Ramos (cell line): ENCODE data around the gene CD4.

Experiments
- in situ Hi-C: fragments of 300-500 bp; cut with MboI; formaldehyde crosslinking; loops from one replicate; pipeline ENCODE4 v1.14.3; 2022; ENCODE audit warnings: low sequenced_read_pairs; ENCODE audit not compliant: unreplicated experiment

CD4 gene

DNA sequence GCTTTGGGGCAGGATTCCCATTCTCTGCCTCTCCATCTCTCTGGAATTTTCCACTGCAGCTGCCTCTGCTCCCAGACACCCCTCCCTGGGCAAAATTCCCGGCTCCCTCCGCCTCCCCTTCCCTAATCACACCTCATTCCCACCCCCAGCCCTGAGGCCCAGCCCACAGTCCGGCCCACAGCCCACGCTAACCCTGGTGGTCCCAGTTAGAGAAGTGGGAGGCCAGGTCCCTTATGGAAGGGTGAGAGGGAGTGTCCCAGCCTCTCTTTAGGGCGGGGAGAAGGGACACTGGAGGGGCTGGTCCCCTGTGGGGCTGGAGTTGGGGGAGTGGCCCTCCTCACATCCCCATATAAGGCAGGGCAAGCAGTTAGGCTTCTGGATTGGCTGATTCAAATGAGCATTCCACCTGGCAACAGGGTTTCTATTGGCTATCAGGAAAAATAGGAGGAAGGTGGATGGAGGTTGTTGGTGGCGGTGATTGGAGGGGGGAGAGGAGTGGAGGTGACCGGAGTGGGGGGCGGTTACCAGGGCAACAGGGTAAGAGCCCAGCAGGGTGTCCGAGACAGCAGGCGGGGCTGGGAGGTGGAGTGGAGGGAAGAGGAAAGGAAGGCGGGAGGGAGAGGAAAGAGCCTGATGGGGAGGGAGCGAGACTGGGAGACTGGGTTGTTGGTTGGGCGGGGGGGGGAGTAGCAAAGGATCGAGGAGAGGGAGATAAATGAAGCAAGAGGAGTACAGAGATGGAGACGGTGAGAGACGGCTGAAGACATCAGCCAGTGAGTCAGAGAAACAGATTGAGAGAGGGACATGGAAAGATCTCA, 25.1 kb upstream of the CD4 start:
- in situ Hi-C loops: no loop called here

DNA sequence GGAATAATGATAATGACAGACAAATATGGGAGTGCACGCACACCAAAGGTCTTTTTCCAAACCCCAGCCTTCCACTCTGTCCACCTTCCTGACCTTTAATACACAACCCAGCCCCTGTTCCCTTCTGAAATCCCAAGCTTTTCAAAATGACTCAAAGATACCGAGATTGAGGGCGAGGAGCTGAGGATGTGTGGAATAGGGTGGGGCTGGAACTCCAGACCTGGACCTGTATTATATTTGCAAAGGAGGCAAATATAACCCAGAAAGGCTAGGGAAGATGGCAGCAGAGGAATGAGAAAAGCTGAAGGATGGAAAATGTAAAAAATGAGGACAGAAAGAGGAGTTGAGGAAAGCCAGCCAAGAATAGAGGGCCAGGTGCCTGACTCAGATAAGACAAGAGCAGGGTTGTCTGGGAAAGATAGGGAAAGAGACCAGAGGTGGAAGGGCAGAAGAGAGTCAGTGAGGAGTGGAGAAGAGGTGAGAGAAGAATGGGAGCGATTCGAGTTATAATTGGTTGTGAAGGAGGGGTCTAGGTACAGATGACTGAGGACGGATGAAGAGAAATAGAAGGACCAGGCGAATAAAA, 24.2 kb upstream of the CD4 start:
- in situ Hi-C loops: no loop called here

DNA sequence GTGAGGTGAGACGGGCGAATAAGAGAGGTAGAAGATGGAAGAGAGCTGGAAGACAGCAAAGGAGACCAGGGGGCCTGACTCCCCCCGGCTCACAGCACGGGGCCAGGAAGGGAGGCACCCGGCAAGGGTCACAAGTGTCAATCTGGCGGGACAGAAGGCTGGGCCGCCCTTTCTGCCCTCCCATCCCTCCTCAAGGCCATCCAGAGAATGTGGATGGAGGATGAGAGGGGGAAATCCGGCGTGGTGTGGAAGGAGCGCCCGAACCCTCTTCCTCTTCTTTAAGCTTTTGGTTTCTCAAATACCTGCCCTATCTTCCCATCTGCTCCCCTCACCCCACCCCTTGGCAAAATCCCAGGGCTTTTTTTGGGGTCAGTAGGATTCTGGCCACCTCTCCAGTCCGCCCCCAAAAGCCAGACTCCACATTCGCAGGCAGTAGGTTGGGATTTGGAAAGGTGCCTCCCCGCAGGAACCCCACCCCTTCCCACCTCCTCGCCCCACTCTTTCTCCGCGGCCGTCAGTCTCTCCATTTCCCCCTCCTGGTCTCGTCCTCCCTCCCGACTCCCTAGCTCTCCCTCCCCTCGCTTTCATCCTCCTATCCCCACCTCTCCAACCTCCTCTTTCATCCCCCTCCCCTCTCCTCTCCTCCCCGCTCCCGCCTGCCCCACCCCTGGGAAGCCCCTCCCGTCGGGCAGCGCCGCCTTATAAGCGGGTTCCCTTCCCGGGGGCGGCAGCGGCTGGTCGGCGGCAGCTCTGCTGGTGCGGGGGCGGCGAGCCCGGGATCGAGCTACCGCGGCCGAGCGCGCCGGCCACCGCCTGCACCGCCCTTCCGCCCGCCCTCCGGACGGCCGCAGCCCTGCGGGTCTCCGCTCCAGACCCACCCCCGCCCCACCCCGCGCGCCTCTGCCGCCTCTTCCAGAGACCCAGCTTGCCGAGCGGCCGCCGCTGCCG, 23.4 kb upstream of the CD4 start, which contains the start of gene PTMS:
PTMS (plus strand) TSS at position 730 of the 948 bp plus-strand sequence. CDS start 343 bp downstream, outside the sequence.
- in situ Hi-C loops: no loop called here

DNA sequence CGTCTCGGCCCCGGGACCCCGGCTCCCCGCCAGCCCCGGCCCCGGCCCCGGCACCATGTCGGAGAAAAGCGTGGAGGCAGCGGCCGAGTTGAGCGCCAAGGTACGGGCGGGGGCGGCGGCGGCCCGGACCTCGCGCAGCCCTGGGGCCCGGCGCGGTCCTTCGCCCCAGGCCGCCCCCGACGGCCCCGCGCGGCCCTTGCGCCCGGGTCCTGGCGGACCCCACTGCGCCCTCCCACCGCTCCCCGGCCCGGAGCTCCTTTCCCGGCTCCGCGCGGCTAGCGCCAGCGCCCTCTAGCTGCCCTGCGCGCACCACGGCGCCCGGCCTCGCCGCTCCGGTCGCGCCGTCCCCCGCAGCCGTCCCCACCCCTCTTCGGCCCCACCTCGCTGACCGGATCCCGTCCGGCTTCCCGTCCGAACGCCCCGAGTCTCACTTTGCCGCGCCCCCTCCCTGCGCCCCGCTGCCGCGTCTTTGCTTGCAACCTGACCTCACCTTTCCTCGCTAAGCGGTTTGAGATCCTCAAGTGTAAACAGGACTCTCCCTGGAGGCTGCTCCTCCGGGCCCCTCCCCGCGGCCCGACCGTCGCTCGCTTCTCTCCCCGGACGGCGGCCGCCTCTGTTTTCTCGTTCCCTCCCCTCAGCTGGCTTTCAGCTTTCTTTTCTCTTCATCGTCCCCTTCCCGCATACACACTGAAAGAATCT, 22.5 kb upstream of the CD4 start:
- in situ Hi-C loops: no loop called here

DNA sequence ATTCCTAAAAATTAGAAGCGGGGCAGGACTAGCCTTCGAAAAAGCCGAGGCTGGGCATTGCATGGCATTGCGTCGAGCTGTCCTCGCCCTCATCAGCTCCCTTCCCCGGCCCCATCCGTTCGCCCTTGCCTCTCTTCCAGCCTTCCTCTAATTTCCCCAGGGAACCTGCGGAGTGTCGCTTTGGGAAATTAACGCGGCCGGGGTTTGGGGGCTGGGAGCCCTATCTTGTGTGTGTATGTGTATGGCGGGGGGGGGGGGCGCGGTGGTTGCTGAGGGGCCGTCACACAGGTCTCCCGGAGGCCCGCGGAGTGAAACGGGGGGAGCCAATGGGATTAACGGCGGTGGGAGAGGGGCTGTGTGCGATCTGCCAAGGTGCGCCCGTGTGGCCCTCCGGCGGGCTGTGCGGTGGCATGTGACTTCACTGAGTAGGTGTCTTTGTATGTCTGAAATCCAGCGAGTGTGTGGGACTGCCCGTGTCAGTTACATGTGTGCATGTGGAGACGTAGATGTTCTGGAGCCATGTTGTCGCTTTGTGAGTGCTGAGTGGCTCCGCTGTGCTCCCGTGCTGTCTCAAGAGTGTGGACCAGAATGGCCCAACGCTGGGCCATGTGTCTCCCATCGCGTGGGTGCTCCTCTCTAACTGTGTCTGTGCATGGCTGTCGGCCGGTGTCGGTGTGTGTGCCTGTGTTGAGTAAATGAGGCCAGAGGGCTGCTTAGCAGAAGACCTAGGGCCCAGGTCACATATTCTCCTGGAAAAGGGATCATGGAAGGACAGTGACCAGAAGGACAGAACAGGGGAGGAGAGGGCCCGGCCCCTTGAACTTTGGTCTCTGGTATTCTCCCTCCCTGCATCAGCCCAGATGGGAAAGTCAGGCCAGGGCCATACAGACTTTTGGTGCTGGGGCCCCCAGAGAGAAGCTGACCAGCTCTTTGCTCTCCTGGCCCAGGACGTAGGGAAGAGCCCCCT, 21.7 kb upstream of the CD4 start:
- in situ Hi-C loops: no loop called here

DNA sequence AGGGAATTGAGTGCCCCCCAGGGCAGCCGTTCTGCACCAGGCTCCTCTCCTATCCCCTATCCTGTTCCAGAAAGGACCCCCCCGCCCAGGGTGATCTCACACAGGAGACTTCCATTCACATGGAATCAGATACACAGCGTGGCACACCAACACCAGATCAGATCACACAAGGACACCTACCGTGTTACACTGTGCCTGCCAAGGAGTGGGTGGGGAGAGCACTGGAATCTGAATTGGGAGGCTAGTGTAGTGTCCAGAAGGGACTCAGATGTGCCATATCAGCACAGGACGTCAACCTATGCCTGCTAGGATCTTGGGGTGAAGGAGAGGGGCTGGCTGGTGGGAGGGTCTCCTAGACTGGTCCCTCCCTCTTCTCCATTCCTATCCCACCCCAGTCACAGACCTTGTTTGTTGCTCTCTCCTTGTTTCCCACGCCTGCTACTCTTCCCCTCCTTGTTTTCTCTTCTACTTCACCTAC, 20.9 kb upstream of the CD4 start:
- in situ Hi-C loops: no loop called here

DNA sequence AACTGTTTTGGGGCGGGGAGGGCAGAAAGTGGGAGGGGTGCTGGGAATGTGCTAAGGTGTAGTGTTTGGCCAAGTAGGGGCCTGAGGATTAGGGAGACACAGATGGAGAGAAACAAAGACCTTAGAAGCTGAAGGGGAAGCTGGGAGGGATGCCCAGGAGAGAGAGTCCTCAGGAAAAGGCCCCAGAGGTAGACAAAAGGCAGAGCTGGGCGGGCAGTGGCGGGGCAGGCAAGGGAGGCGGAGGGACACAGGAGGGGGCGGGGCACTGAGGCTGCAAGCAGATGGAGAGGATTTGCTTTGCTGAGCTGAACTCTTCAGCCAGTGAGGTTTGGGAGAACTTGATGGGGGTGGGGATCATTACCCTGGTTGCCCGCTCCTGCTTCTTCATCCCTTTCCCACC, 20.3 kb upstream of the CD4 start:
- in situ Hi-C loops: no loop called here

DNA sequence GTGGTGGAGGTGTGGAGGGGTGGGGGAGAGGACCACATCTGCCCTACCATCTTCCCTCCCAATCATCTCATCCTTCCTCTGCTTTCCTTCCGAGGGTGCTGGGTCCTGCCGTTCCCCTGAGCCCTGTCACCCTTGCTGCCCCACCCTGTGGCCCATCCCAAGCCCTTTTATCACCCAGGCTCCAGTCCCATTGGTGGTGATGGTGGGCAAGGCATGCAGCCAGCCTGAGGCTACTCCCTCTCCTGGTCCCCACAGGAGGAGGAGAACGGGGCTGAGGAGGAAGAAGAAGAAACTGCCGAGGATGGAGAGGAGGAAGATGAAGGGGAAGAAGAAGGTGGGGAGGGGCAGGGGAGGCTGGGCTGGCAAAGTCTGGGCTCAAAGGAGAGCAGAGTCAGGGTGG, 19.7 kb upstream of the CD4 start:
- in situ Hi-C loops: no loop called here

DNA sequence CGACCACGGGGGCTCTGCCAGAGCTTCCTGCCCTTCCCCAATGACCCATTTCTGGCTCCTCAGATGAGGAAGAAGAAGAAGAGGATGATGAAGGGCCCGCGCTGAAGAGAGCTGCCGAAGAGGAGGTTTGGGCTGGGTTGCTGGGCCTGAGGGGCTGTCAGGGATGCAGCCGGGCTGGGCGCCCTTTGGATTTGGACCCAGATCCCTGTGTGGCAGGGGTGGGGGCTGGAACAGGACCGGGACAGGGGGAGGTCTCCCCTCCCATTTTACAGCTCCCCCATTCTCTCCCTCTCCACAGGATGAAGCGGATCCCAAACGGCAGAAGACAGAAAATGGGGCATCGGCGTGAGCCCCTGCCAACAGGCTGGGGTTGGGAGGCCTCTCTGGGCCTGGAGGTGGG, 19.2 kb upstream of the CD4 start:
- in situ Hi-C loops: no loop called here

DNA sequence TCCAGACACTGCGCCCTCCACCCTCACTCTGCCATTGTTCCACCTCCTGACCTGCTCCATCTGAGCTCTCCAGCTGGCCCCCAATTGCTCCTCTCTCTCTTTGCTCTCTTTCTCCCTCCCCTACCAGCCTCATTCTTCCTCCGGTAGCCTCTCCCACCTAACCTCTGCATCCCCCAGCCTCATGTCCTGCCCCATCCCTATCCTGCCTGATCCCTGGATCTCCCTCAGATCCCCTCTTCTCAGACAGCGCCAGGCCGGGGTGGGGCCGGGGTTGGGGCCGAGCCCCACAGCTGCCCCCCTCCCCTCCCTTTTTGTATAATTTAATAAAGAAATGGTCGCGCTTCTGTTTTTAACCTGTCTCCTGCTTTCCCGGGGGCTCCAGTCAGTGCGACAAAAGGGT, 18.7 kb upstream of the CD4 start:
- in situ Hi-C loops: no loop called here

DNA sequence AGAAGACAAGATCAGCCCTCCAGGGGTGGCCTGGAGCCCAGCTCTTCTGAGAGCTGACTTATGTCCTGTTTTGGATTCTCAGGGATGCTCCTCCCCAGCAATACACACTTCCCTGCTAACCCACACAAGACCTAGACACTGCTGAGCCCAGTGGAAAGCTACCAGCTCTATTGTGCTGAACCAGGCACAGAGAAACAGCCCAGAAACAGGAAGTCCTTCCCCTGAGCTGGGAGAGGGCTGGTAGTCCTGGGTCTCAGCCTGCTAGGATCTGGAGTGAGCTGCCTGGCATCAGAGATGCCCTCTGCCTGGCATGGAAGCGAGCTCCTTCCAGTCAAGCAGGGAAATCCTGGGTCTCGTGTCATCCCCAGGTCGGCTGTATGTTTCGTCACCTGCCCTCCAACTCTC, 18.2 kb upstream of the CD4 start:
- in situ Hi-C loops: no loop called here

DNA sequence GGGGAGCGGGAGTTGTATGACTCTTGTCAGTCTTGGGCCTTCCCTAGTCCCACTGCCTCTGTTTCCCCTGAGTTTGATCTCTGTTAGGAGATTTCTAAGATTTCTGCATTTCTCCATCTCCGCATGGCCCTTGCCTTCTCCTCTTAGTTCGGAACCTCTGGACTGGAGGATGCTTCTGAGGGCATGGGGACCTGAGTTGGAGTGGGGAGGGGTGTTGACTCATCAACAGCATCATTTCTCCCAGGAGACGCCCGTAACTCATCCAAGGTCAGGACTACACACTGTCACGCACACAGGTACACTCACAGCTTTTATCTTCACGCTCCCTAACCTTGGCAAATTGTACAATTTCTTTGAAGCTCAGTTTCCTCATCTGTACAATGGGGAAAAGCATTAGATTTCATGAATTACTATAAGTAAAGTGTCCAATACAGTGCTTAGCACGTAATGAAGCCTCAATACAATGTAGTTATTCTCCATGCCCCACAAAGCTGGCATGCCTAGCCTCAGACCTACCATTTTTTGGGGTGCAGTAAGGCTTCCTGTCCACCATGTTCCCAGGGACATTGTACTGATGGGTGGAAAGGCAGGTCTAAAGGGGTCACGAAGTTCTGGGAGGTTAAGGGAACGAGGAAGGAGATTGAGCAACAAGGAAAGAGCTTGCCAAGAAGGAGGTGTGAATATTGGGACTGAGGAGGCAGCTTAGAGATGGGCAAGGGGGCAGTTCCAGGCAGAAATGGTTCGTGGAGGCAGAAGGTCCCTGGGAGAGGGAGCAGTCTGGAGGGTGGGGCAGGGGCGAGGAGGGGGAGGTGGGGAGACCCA, 17.6 kb upstream of the CD4 start:
- in situ Hi-C loops: no loop called here

DNA sequence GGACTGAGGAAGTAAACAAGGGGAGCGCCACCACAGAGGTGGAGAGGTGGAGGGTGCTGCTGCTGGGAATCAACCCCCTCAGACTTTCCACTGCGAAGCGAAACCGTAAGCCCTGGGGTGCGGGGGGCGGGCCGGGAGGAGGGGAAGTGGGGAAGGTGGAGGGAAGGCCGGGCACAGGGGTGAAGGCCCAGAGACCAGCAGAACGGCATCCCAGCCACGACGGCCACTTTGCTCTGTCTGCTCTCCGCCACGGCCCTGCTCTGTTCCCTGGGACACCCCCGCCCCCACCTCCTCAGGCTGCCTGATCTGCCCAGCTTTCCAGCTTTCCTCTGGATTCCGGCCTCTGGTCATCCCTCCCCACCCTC, 17.0 kb upstream of the CD4 start, which contains the start of gene LAG3:
LAG3 (plus strand) TSS at position 190 of the 365 bp plus-strand sequence. CDS start 333 bp downstream, outside the sequence.
- in situ Hi-C loops: no loop called here

DNA sequence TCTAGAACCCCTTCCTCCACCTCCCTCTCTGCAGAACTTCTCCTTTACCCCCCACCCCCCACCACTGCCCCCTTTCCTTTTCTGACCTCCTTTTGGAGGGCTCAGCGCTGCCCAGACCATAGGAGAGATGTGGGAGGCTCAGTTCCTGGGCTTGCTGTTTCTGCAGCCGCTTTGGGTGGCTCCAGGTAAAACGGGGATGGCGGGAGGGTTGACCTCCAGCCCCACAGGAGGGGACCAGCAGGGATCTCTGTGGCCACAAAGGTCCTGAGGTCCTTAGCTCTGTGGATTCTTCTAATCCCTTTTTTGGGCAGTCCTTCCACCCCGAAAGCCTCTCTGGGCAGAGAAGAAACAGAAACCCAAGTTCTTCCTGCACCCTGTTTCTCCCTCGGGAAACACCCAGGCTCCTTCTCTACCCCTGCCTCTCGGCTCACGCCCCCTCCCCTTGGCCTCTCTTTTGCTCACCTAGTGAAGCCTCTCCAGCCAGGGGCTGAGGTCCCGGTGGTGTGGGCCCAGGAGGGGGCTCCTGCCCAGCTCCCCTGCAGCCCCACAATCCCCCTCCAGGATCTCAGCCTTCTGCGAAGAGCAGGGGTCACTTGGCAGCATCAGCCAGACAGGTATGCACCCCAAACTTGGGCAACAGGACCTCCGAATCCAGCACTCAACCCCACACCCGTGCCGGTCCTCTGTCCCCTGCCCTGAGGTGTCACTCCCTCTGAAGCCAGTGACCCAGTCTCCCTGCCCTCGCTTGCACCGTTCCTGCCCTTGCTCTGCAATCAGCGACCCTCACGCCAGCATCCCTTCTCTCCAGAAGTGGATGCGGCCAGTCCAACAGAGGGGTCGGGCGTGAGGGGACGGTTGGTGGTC, 16.4 kb upstream of the CD4 start:
- in situ Hi-C loops: no loop called here

DNA sequence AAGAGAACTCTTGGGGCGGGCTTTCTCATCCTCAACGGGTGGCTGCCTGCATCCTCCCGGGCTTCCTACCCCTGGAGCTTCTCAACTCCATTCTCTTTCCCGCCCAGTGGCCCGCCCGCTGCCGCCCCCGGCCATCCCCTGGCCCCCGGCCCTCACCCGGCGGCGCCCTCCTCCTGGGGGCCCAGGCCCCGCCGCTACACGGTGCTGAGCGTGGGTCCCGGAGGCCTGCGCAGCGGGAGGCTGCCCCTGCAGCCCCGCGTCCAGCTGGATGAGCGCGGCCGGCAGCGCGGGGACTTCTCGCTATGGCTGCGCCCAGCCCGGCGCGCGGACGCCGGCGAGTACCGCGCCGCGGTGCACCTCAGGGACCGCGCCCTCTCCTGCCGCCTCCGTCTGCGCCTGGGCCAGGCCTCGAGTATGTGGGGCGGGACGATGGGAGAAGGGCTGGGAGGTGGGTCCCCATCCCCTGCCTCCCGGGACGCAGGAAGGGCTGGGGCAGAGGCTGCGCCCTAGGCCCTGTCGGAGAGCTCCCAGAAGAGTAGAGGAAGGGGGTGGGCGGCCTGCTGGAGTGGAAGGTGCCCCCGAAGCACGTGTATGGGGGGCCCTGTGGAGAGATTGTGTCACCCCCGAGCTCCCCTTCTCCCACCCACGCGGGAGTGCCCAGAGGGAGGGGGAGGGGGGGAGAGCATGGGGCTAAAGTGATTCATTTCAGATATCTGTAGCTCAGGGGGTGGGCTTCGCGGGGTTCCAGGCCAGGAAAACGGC, 15.6 kb upstream of the CD4 start:
- in situ Hi-C loops: no loop called here

DNA sequence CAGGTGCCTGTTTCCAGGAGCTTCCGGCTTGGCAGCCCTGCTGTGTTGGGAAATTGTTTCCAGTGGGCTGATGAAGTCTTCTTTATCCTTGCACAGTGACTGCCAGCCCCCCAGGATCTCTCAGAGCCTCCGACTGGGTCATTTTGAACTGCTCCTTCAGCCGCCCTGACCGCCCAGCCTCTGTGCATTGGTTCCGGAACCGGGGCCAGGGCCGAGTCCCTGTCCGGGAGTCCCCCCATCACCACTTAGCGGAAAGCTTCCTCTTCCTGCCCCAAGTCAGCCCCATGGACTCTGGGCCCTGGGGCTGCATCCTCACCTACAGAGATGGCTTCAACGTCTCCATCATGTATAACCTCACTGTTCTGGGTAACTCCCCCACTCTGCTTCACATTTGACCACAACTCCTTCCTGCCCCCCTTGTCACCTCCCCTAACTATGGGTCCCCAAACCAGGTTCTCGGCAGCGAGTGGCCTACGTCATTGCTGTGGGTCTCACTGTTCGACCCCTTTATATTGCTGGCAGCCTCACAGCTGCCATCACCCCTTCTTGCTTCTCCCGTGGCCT, 14.7 kb upstream of the CD4 start:
- in situ Hi-C loops: no loop called here
